NCI-H2081 treated with DMSO at 0.1 percent for 48 hours (cell line): Measurements from ENCODE around the gene DUOX1.

Experiments used
- DNase-seq: peaks from one replicate; lab custom pipeline; 2025; lab: John Stamatoyannopoulos, UW

The DUOX1 gene

GRCh38 chr15:45168751-45169551 lies 39.2 kb downstream of the DUOX1 start:
- DNase-seq = no peak

- no peak for DNase-seq
Observed at GRCh38 chr15:45169608-45170480, 40.0 kb downstream of the DUOX1 start.

GRCh38 chr15:45171912-45172311 lies 42.1 kb downstream of the DUOX1 start:
- no peak for DNase-seq

- DNase-seq = no peak
Observed at GRCh38 chr15:45174069-45174468, 44.3 kb downstream of the DUOX1 start.

- no peak for DNase-seq
Observed at GRCh38 chr15:45174577-45174976, 44.8 kb downstream of the DUOX1 start.

- no peak for DNase-seq
Observed at GRCh38 chr15:45177285-45177684, 47.5 kb downstream of the DUOX1 start.

GRCh38 chr15:45179221-45179985 lies 49.6 kb downstream of the DUOX1 start:
- DNase-seq = no peak

GRCh38 chr15:45180201-45180600 lies 50.4 kb downstream of the DUOX1 start:
- no peak for DNase-seq

GRCh38 chr15:45180648-45181436 lies 51.0 kb downstream of the DUOX1 start:
- no peak for DNase-seq

GRCh38 chr15:45181491-45182285 lies 51.9 kb downstream of the DUOX1 start:
- no peak for DNase-seq

GRCh38 chr15:45182996-45183395 lies 53.2 kb downstream of the DUOX1 start:
- DNase-seq = no peak

GRCh38 chr15:45183511-45183910 lies 53.7 kb downstream of the DUOX1 start:
- DNase-seq = no peak

GRCh38 chr15:45184562-45185041 lies 54.8 kb downstream of the DUOX1 start:
- no peak for DNase-seq

- DNase-seq = no peak
Observed at GRCh38 chr15:45185069-45185779, 55.4 kb downstream of the DUOX1 start.

- no peak for DNase-seq
Observed at GRCh38 chr15:45185903-45186770, 56.3 kb downstream of the DUOX1 start.

- no peak for DNase-seq
Observed at GRCh38 chr15:45186771-45187577, 57.2 kb downstream of the DUOX1 start.

GRCh38 chr15:45187578-45187893 lies 57.7 kb downstream of the DUOX1 start:
- no peak for DNase-seq
